Measurements from ENCODE around the gene UBE2A.

The UBE2A gene

DNA sequence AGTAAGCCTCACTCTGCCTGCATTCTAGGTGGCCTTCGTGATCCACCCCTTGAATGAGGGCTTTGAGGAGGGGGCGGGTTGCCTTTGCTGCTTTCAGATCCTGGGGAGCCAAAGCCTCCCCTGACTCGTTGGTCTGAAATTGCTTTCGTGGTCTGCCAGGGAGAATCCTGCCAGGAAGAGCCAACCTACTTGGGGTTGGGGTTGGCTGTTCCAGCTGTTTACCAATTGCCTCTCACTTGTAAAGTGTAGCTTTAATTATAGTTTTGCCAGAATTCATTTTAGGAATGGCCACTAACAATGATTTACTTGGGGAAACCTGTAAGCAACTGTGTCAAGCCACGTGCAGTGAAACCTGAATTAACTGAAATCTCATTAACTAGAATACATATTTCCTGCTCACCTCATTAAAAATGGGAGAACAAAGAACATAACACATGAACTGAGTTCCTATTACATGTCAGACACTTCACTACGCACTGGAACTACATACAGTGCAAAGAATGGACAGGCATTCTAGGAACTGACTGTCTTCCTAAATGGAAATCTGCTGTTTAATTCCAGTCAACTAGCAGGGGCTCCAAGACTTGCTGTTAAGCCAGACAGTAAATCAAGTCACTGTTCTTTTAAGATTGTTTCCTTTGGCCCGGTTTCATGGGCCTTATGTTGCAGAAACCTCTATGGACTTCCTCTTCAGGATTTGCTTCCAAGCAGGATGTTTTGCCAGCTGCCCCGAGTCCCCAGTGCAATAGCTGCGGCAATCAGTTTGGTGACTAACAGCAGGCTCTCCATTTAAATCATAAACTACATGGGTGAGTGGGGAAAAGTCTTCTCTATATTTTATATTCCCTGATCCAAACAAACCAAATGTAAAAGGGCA is 48.2 kb downstream of the UBE2A start:
- Histone ChIP-seq H3K9ac (ENCODE audit: low read depth, low read length) (no peak overlapping the region), H3K36me3 (ENCODE audit: control insufficient read depth, insufficient read depth, low read length) (no peaks in the 10 kb centered on the region), H3K4me3 (ENCODE audit: low read depth, low read length) (no peak overlapping the region), H3K9me3 (ENCODE audit: control insufficient read depth, insufficient read depth, low read length) (no peaks in the 10 kb centered on the region), H3K4me1 (ENCODE audit: control insufficient read depth, insufficient read depth, low read length) (peaks cover 2% of the 10 kb centered on the region), H3K27me3 (ENCODE audit: control insufficient read depth, insufficient read depth, low read length) (no peaks in the 10 kb centered on the region)

DNA sequence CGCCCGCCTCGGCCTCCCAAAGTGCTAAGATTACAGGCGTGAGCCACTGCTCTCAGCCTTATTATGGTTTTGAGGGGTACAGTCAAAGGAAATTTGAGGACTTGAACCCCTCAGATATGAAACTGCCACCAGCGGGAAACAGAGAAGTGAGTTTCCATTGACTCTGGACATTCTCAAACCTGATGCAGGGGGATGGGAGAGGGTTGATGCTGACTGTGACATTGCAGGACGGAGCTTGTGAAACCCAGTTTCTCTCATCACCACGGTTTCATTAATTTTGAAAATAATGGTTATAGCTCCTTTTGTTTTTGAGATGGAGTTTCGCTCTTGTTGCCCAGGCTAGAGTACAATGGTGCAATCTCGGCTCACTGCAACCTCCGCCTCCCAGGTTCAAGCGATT is 50.1 kb downstream of the UBE2A start:
- no peak overlapping the region for H3K9ac ChIP-seq (ENCODE audit: low read depth, low read length)
- H3K36me3 ChIP-seq (ENCODE audit: control insufficient read depth, insufficient read depth, low read length), result no peaks in the 10 kb centered on the region
- no peaks in the 10 kb centered on the region for H3K4me1 ChIP-seq (ENCODE audit: control insufficient read depth, insufficient read depth, low read length)
- no peaks in the 10 kb centered on the region for H3K9me3 ChIP-seq (ENCODE audit: control insufficient read depth, insufficient read depth, low read length)
- no peaks in the 10 kb centered on the region for H3K27me3 ChIP-seq (ENCODE audit: control insufficient read depth, insufficient read depth, low read length)
- no peak overlapping the region for H3K4me3 ChIP-seq (ENCODE audit: low read depth, low read length)

DNA sequence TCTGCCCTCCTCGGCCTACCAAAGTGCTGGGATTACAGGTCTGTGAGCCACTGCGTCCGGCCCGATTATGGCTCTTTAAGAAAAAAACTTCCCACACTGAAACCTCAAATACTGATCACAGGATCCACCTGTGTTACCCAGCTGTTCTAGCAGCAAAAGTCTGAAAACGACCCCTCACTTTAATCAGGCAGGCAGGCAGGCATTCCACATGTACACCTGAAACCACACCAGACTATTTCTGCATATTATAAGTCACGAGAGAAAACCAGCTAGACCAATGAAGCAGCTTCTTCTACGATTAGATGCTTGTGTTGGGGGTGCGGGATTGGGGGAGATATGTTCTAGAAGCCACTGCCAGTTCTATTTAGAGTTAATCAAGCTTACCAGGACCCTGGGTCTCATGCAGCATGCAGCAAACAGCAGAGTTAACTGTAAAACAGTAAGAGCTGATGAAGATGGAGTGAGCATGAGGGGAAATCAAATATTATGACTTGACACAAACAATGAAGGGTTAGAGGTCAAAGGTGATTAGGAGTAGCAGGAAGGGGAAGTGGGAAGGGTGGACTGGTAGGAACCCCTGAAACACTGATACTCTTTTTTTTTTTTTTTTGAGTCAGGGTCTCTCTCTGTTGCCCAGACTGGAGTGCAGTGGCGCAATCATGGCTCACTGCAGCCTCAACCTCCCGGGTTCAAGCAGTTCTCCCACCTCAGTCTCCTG is 50.7 kb downstream of the UBE2A start:
- Histone ChIP-seq H3K9ac (ENCODE audit: low read depth, low read length) (no peak overlapping the region), H3K4me3 (ENCODE audit: low read depth, low read length) (no peak overlapping the region), H3K36me3 (ENCODE audit: control insufficient read depth, insufficient read depth, low read length) (no peaks in the 10 kb centered on the region), H3K4me1 (ENCODE audit: control insufficient read depth, insufficient read depth, low read length) (no peaks in the 10 kb centered on the region), H3K9me3 (ENCODE audit: control insufficient read depth, insufficient read depth, low read length) (no peaks in the 10 kb centered on the region), H3K27me3 (ENCODE audit: control insufficient read depth, insufficient read depth, low read length) (no peaks in the 10 kb centered on the region)

DNA sequence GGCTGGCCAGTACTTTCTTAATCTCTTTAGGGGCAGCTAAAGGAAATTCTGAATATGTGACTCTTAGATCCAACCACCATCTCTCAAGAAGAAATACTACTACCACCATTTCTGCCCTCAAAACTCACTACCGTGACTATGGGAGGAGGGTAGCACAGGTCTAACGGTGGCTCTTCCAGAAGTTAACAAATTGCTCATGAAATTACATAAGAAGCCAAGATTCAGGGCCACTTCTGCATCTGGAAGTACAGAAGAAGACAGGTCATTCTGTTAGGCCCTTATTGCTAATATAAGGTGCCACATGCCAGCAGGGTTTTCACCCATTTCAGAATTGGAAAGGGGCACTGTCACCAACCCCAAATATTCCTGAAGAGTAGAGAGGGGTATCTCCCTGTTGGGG is 51.5 kb downstream of the UBE2A start:
- Histone ChIP-seq H3K9ac (ENCODE audit: low read depth, low read length) (no peak overlapping the region), H3K4me1 (ENCODE audit: control insufficient read depth, insufficient read depth, low read length) (no peaks in the 10 kb centered on the region)

More for the DNA sequence above, 51.5 kb downstream of the UBE2A start:
- H3K36me3 ChIP-seq (ENCODE audit: control insufficient read depth, insufficient read depth, low read length), result no peaks in the 10 kb centered on the region
- H3K4me3 ChIP-seq (ENCODE audit: low read depth, low read length), result no peak overlapping the region
- no peaks in the 10 kb centered on the region for H3K9me3 ChIP-seq (ENCODE audit: control insufficient read depth, insufficient read depth, low read length)
- H3K27me3 ChIP-seq (ENCODE audit: control insufficient read depth, insufficient read depth, low read length), result no peaks in the 10 kb centered on the region
